ENCODE measurements around the gene DOCK10.

DOCK10 gene

DNA sequence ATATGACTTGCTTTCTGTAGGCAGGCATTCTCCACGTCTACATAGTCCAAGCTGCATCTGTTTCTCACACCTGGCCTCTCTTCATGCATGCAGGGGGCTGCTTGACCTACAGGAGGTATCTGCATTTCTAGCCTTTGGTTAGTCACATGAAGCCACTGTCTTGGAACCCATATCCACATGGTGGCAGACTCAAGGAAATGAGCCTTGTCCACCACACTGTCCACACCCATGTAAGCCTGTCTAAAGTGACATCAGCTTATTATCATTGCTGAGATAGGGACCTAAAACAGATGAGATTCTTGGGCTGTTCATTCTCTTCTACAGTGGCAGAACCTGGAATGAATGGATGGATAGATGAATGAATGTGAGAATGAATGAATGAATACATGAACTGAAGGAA, 160.4 kb downstream of the DOCK10 start:
- no peak for ATAC-seq
- no peak for TF ChIP-seq CSDC2 (CRISPR knock-in tag; IDR thresholded peaks at IDR 0.05)
- no peak for TF ChIP-seq CREB5 (CRISPR knock-in tag; IDR thresholded peaks at IDR 0.05; ENCODE audit: low read depth)
- TF ChIP-seq ISL1 (CRISPR knock-in tag; IDR thresholded peaks at IDR 0.05), result no peak
- TF ChIP-seq, protein P1, sequence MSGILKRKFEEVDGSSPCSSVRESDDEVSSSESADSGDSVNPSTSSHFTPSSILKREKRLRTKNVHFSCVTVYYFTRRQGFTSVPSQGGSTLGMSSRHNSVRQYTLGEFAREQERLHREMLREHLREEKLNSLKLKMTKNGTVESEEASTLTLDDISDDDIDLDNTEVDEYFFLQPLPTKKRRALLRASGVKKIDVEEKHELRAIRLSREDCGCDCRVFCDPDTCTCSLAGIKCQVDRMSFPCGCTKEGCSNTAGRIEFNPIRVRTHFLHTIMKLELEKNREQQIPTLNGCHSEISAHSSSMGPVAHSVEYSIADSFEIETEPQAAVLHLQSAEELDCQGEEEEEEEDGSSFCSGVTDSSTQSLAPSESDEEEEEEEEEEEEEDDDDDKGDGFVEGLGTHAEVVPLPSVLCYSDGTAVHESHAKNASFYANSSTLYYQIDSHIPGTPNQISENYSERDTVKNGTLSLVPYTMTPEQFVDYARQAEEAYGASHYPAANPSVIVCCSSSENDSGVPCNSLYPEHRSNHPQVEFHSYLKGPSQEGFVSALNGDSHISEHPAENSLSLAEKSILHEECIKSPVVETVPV (CRISPR knock-in tag; IDR thresholded peaks at IDR 0.05), result no peak
- TF ChIP-seq PPARA (CRISPR knock-in tag; IDR thresholded peaks at IDR 0.05; ENCODE audit: borderline replicate concordance), result no peak
- TF ChIP-seq TSHZ2 (CRISPR knock-in tag; IDR thresholded peaks at IDR 0.05), result no peak
- no peak for TF ChIP-seq BACH2 (CRISPR knock-in tag; IDR thresholded peaks at IDR 0.05; ENCODE audit: borderline replicate concordance)
- TF ChIP-seq ESRRG (CRISPR knock-in tag; IDR thresholded peaks at IDR 0.05), result no peak
- TF ChIP-seq PATZ1 (CRISPR knock-in tag; IDR thresholded peaks at IDR 0.05; ENCODE audit: borderline replicate concordance), result no peak
- TF ChIP-seq ARNTL (CRISPR knock-in tag; IDR thresholded peaks at IDR 0.05; ENCODE audit: borderline replicate concordance, low read depth), result no peak
- TF ChIP-seq OSR1 (CRISPR knock-in tag; IDR thresholded peaks at IDR 0.05), result no peak
- TF ChIP-seq TCF4 (CRISPR knock-in tag; IDR thresholded peaks at IDR 0.05; ENCODE audit: borderline replicate concordance), result no peak
- TF ChIP-seq GLIS3 (CRISPR knock-in tag; IDR thresholded peaks at IDR 0.05), result no peak
- no peak for TF ChIP-seq ZC3H10 (CRISPR knock-in tag; IDR thresholded peaks at IDR 0.05)
- TF ChIP-seq SNAI2 (CRISPR knock-in tag; IDR thresholded peaks at IDR 0.05), result no peak
- TF ChIP-seq RARB (CRISPR knock-in tag; IDR thresholded peaks at IDR 0.05), result no peak
- no peak for TF ChIP-seq TOX (CRISPR knock-in tag; IDR thresholded peaks at IDR 0.05; ENCODE audit: borderline replicate concordance)

GRCh38 chr2:224876522-224876921, 165.7 kb downstream of the DOCK10 start:
- TF ChIP-seq POU6F1 (CRISPR knock-in tag; IDR thresholded peaks at IDR 0.05; ENCODE audit: borderline replicate concordance, low read depth) (no peak), ZNF565 (CRISPR knock-in tag; conservative IDR thresholded peaks at IDR 0.05; ENCODE audit: low read depth) (no peak), ZFP30 (CRISPR knock-in tag; IDR thresholded peaks at IDR 0.05) (no peak), ZFP3 (CRISPR knock-in tag; IDR thresholded peaks at IDR 0.05) (no peak), SNAI2 (CRISPR knock-in tag; IDR thresholded peaks at IDR 0.05) (no peak), TOX (CRISPR knock-in tag; IDR thresholded peaks at IDR 0.05; ENCODE audit: borderline replicate concordance) (no peak), CSDC2 (CRISPR knock-in tag; IDR thresholded peaks at IDR 0.05) (no peak), TCF4 (CRISPR knock-in tag; IDR thresholded peaks at IDR 0.05; ENCODE audit: borderline replicate concordance) (no peak), RARB (CRISPR knock-in tag; IDR thresholded peaks at IDR 0.05) (no peak), ZNF8 (CRISPR knock-in tag; IDR thresholded peaks at IDR 0.05) (no peak), GLIS3 (CRISPR knock-in tag; IDR thresholded peaks at IDR 0.05) (no peak), ESRRG (CRISPR knock-in tag; IDR thresholded peaks at IDR 0.05) (no peak), CREB5 (CRISPR knock-in tag; IDR thresholded peaks at IDR 0.05; ENCODE audit: low read depth) (no peak), ZC3H10 (CRISPR knock-in tag; IDR thresholded peaks at IDR 0.05) (no peak), OSR1 (CRISPR knock-in tag; IDR thresholded peaks at IDR 0.05) (no peak), PPARA (CRISPR knock-in tag; IDR thresholded peaks at IDR 0.05; ENCODE audit: borderline replicate concordance) (no peak), ZNF70 (CRISPR knock-in tag; IDR thresholded peaks at IDR 0.05) (no peak), ARNTL (CRISPR knock-in tag; IDR thresholded peaks at IDR 0.05; ENCODE audit: borderline replicate concordance, low read depth) (no peak)
- TF ChIP-seq, protein P1 (CRISPR knock-in tag; IDR thresholded peaks at IDR 0.05), result no peak
- no peak for ATAC-seq
